ENCODE data around the gene IPO13. TPM values are rescaled to one million over a fixed set of nuclear protein-coding genes. Genes with fewer than 3 reads are reported as not detected.

IPO13 gene
- total RNA-seq, 4 donors from 2014 or later, result 81.9 to 171 (median 105) TPM

- H3K4me1 ChIP-seq, result peaks cover 60 to 63% of the 10 kb centered on the region in 2 donors
- intact Hi-C loops (cut with DNase I; ENCODE audit: low total_unique reads) (loop anchor here (2.0 to 5.0 kb wide), 4 partner anchors 66 to 240 kb away; partner anchors contain the start of gene ST3GAL3), in situ Hi-C loops (cut with MboI; ENCODE audit: low sequenced_read_pairs in 4 of 4) (loop anchor here in 2 of 4 donors (25.0 kb wide), 1 partner anchor 410 kb away; the partner anchor contains the start of gene PTPRF (in 2 of the 2))
- peak overlapping the region; percentile 90 to 97 (median 94) for H3K27ac ChIP-seq
- ATAC-seq (peak; percentile 63 to 65), DNase-seq (peak; percentile 45 to 86)
- TF ChIP-seq POLR2A (IDR thresholded peaks at IDR 0.05), result peak; percentile 35 to 62
- TF ChIP-seq, protein P1, sequence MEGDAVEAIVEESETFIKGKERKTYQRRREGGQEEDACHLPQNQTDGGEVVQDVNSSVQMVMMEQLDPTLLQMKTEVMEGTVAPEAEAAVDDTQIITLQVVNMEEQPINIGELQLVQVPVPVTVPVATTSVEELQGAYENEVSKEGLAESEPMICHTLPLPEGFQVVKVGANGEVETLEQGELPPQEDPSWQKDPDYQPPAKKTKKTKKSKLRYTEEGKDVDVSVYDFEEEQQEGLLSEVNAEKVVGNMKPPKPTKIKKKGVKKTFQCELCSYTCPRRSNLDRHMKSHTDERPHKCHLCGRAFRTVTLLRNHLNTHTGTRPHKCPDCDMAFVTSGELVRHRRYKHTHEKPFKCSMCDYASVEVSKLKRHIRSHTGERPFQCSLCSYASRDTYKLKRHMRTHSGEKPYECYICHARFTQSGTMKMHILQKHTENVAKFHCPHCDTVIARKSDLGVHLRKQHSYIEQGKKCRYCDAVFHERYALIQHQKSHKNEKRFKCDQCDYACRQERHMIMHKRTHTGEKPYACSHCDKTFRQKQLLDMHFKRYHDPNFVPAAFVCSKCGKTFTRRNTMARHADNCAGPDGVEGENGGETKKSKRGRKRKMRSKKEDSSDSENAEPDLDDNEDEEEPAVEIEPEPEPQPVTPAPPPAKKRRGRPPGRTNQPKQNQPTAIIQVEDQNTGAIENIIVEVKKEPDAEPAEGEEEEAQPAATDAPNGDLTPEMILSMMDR (IDR thresholded peaks at IDR 0.05 in 4 of 5, conservative IDR thresholded peaks at IDR 0.05 in 1 of 5), result no peak
- H3K9me3 ChIP-seq, result no peaks in the 10 kb centered on the region
- H3K36me3 ChIP-seq, result peaks cover 0 to 12% of the 10 kb centered on the region in 2 donors
- no peaks in the 10 kb centered on the region for H3K27me3 ChIP-seq
- peak overlapping the region; percentile 73 to 85 (median 80) for H3K4me3 ChIP-seq
Measured at GRCh38 chr1:43947061-43947873, 517 bp downstream of the IPO13 start.

GRCh38 chr1:43947874-43948437 is 1.2 kb downstream of the IPO13 start:
- DNase-seq, result no peak
- TF ChIP-seq POLR2A (IDR thresholded peaks at IDR 0.05), result no peak
- TF ChIP-seq, protein P1 (IDR thresholded peaks at IDR 0.05 in 4 of 5, conservative IDR thresholded peaks at IDR 0.05 in 1 of 5), result no peak
- H3K27me3 ChIP-seq, result no peaks in the 10 kb centered on the region
- H3K4me1 ChIP-seq, result peaks cover 67 to 70% of the 10 kb centered on the region in 2 donors
- intact Hi-C loops (cut with DNase I; ENCODE audit: low total_unique reads), result loop anchor here (2.0 to 5.0 kb wide), 4 partner anchors 67 to 241 kb away; partner anchors contain the start of gene ST3GAL3
- no peak for ATAC-seq
- H3K36me3 ChIP-seq, result peaks cover 0 to 12% of the 10 kb centered on the region in 2 donors
- in situ Hi-C loops (cut with MboI; ENCODE audit: low sequenced_read_pairs in 4 of 4), result loop anchor here in 2 of 4 donors (25.0 kb wide), 1 partner anchor 411 kb away; the partner anchor contains the start of gene PTPRF (in 2 of the 2)
- peak overlapping the region; percentile 90 to 97 (median 94) for H3K27ac ChIP-seq
- H3K4me3 ChIP-seq, result peak overlapping the region; percentile 73 to 85 (median 80)
- no peaks in the 10 kb centered on the region for H3K9me3 ChIP-seq

DNA sequence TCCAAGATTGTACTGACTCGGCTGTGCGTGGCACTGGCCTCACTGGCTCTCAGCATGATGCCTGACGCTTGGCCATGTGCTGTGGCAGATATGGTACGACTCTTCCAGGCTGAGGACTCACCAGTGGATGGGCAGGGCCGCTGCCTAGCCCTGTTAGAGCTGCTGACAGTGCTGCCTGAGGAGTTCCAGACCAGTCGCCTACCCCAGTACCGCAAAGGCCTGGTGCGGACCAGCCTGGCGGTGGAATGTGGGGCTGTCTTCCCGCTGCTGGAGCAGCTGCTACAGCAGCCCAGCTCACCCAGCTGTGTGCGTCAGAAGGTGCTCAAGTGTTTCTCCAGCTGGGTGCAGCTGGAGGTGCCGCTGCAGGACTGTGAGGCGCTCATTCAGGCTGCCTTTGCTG is 2.9 kb downstream of the IPO13 start:
- TF ChIP-seq POLR2A (IDR thresholded peaks at IDR 0.05), result no peak
- TF ChIP-seq, protein P1 (IDR thresholded peaks at IDR 0.05 in 4 of 5, conservative IDR thresholded peaks at IDR 0.05 in 1 of 5), result no peak
- H3K4me1 ChIP-seq, result peaks cover 82 to 86% of the 10 kb centered on the region in 2 donors
- intact Hi-C loops (cut with DNase I; ENCODE audit: low total_unique reads) (loop anchor here (5.0 kb wide), 3 partner anchors 87 to 828 kb away; partner anchors contain the start of genes RPS8 and ST3GAL3), in situ Hi-C loops (cut with MboI; ENCODE audit: low sequenced_read_pairs in 4 of 4) (loop anchor here in 2 of 4 donors (25.0 kb wide), 1 partner anchor 412 kb away; the partner anchor contains the start of gene PTPRF (in 2 of the 2))
- ATAC-seq, result no peak
- DNase-seq, result no peak
- H3K27ac ChIP-seq, result peak overlapping the region; percentile 90 to 97 (median 94)
- no peaks in the 10 kb centered on the region for H3K9me3 ChIP-seq
- no peaks in the 10 kb centered on the region for H3K27me3 ChIP-seq
- H3K36me3 ChIP-seq, result peaks cover 0 to 12% of the 10 kb centered on the region in 2 donors
- H3K4me3 ChIP-seq, result no peak overlapping the region

- intact Hi-C loops (cut with DNase I; ENCODE audit: low total_unique reads), result loop anchor here (5.0 kb wide), 1 partner anchor 826 kb away; the partner anchor contains the start of gene RPS8
- H3K36me3 ChIP-seq, result peaks cover 0 to 16% of the 10 kb centered on the region in 2 donors
- no peak for TF ChIP-seq POLR2A (IDR thresholded peaks at IDR 0.05)
- TF ChIP-seq, protein P1 (IDR thresholded peaks at IDR 0.05 in 4 of 5, conservative IDR thresholded peaks at IDR 0.05 in 1 of 5), result no peak
- DNase-seq, result no peak
- no peak overlapping the region for H3K4me3 ChIP-seq
- peaks cover 80 to 84% of the 10 kb centered on the region in 2 donors for H3K4me1 ChIP-seq
- H3K27me3 ChIP-seq, result no peaks in the 10 kb centered on the region
- H3K9me3 ChIP-seq, result no peaks in the 10 kb centered on the region
- H3K27ac ChIP-seq, result peak overlapping the region; percentile 90 to 97 (median 94)
- no peak for ATAC-seq
- in situ Hi-C loops (cut with MboI; ENCODE audit: low sequenced_read_pairs in 4 of 4), result no loop called here
Measured at GRCh38 chr1:43951021-43951985, 4.6 kb downstream of the IPO13 start.

All from gastrocnemius medialis (tissue), 4 donors.